HG03378 (cell line): ENCODE data around the gene ADAMTS13.
"Not testable (repeated sequence)": the region's sequence is repeated elsewhere in the genome, so short reads cannot be mapped to it uniquely, and the experiment has no call there.

Source experiments
- ATAC-seq: cut with Tn5 transposase; IDR thresholded peaks from one replicate; pipeline ENCODE4 v1.9.1; 2021; ENCODE audit warnings: mild to moderate bottlenecking, moderate library complexity; ENCODE audit not compliant: unreplicated experiment

The ADAMTS13 gene

GRCh38 chr9:133391449-133391848, 30.7 kb upstream of the ADAMTS13 start:
- ATAC-seq, result not testable (repeated sequence)

- ATAC-seq, result not testable (repeated sequence)
These were observed 29.9 kb upstream of the ADAMTS13 start for GRCh38 chr9:133392308-133392707.

- ATAC-seq, result no peak
These were observed 28.8 kb upstream of the ADAMTS13 start for GRCh38 chr9:133393399-133393798.

- no peak for ATAC-seq
These were observed 27.4 kb upstream of the ADAMTS13 start for GRCh38 chr9:133394687-133395271.

- ATAC-seq, result no peak
These were observed 25.2 kb upstream of the ADAMTS13 start for GRCh38 chr9:133396952-133397351.

- ATAC-seq, result no peak
These were observed 24.8 kb upstream of the ADAMTS13 start for GRCh38 chr9:133397370-133397769.

- no peak for ATAC-seq
These were observed 24.3 kb upstream of the ADAMTS13 start for GRCh38 chr9:133397895-133398294.

- ATAC-seq, result no peak
These were observed 21.9 kb upstream of the ADAMTS13 start for GRCh38 chr9:133400292-133400691.

- ATAC-seq, result no peak
These were observed 20.6 kb upstream of the ADAMTS13 start for GRCh38 chr9:133401588-133401987.

GRCh38 chr9:133402689-133403088, 19.5 kb upstream of the ADAMTS13 start:
- no peak for ATAC-seq

GRCh38 chr9:133403766-133404453, 18.3 kb upstream of the ADAMTS13 start:
- no peak for ATAC-seq

- ATAC-seq, result no peak
These were observed 17.6 kb upstream of the ADAMTS13 start for GRCh38 chr9:133404454-133405002.

- no peak for ATAC-seq
These were observed 16.4 kb upstream of the ADAMTS13 start for GRCh38 chr9:133405508-133406438.

- ATAC-seq, result peak; percentile 61
These were observed 15.5 kb upstream of the ADAMTS13 start for GRCh38 chr9:133406480-133407307.

- ATAC-seq, result no peak
These were observed 14.1 kb upstream of the ADAMTS13 start for GRCh38 chr9:133408042-133408441.

- ATAC-seq, result no peak
These were observed 7.0 kb upstream of the ADAMTS13 start for GRCh38 chr9:133415170-133415569.

GRCh38 chr9:133417541-133418461, 4.4 kb upstream of the ADAMTS13 start, which contains the start of gene REXO4:
REXO4 (minus strand) TSS chr9:133418010; CDS start chr9:133417844, 166 bp downstream.
- ATAC-seq, result no peak

GRCh38 chr9:133419005-133419404, 3.2 kb upstream of the ADAMTS13 start:
- ATAC-seq, result no peak

GRCh38 chr9:133420392-133420827, 1.8 kb upstream of the ADAMTS13 start:
- ATAC-seq, result no peak
